Neural cell (in vitro differentiated cells): ENCODE data around the gene PRPF40B.

Source experiments
- CTCF ChIP-seq: fragments of 450-650 bp; IDR thresholded peaks from 2 replicates; pipeline ENCODE4 v1.5.1; 2014; ENCODE audit warnings: antibody characterized with exemption, mild to moderate bottlenecking, moderate library complexity; ENCODE audit not compliant: poor library complexity, severe bottlenecking
- EZH2 ChIP-seq: fragments of 200-600, 300-800 bp; shearing (Covaris generic), sonication (generic); IDR thresholded peaks from 2 replicates; pipeline ENCODE4 v1.6.1; 2014; ENCODE audit warnings: antibody characterized with exemption, low read length, borderline replicate concordance, mild to moderate bottlenecking; ENCODE audit not compliant: insufficient read depth, poor library complexity, severe bottlenecking
- POLR2AphosphoS5 ChIP-seq: IDR thresholded peaks from 2 replicates; pipeline ENCODE4 v1.6.1; 2012
- TF ChIP-seq, protein P1 (sequence below): IDR thresholded peaks from 2 replicates; pipeline ENCODE4 v1.6.1; 2012; ENCODE audit warnings: borderline replicate concordance

GRCh38 chr12:49585477-49586459 is 37.6 kb upstream of the PRPF40B start:
- TF ChIP-seq CTCF (no peak), EZH2 (no peak), POLR2AphosphoS5 (no peak)
- TF ChIP-seq, protein P1, sequence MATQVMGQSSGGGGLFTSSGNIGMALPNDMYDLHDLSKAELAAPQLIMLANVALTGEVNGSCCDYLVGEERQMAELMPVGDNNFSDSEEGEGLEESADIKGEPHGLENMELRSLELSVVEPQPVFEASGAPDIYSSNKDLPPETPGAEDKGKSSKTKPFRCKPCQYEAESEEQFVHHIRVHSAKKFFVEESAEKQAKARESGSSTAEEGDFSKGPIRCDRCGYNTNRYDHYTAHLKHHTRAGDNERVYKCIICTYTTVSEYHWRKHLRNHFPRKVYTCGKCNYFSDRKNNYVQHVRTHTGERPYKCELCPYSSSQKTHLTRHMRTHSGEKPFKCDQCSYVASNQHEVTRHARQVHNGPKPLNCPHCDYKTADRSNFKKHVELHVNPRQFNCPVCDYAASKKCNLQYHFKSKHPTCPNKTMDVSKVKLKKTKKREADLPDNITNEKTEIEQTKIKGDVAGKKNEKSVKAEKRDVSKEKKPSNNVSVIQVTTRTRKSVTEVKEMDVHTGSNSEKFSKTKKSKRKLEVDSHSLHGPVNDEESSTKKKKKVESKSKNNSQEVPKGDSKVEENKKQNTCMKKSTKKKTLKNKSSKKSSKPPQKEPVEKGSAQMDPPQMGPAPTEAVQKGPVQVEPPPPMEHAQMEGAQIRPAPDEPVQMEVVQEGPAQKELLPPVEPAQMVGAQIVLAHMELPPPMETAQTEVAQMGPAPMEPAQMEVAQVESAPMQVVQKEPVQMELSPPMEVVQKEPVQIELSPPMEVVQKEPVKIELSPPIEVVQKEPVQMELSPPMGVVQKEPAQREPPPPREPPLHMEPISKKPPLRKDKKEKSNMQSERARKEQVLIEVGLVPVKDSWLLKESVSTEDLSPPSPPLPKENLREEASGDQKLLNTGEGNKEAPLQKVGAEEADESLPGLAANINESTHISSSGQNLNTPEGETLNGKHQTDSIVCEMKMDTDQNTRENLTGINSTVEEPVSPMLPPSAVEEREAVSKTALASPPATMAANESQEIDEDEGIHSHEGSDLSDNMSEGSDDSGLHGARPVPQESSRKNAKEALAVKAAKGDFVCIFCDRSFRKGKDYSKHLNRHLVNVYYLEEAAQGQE = no peak
